Anterior cingulate cortex (tissue), 58 donors: ENCODE measurements around the gene PGM2L1.
A peak's percentile ranks its signal among the peaks of the same experiment; 100 is the strongest.

Experiments used
- DNase-seq, 58 donors: peaks; one replicate each; lab custom pipeline; 2025; lab: John Stamatoyannopoulos, UW

PGM2L1 gene

GRCh38 chr11:74310857-74311256 is 87.4 kb downstream of the PGM2L1 start:
- no peak for DNase-seq

GRCh38 chr11:74307434-74307833 is 90.8 kb downstream of the PGM2L1 start:
- peak in 3 of 58 donors; percentile 5 to 14 (median 8) for DNase-seq

GRCh38 chr11:74306435-74307175 is 91.6 kb downstream of the PGM2L1 start:
- DNase-seq = no peak

GRCh38 chr11:74299015-74299414 is 99.2 kb downstream of the PGM2L1 start:
- DNase-seq = no peak

GRCh38 chr11:74297484-74297883 is 100.7 kb downstream of the PGM2L1 start:
- no peak for DNase-seq

GRCh38 chr11:74288911-74289310 is 109.3 kb downstream of the PGM2L1 start:
- DNase-seq = no peak

GRCh38 chr11:74288161-74288560 is 110.1 kb downstream of the PGM2L1 start:
- DNase-seq = no peak

GRCh38 chr11:74284466-74284865 is 113.8 kb downstream of the PGM2L1 start:
- DNase-seq = no peak

GRCh38 chr11:74283580-74284180 is 114.6 kb downstream of the PGM2L1 start:
- DNase-seq = no peak

- DNase-seq = no peak
These were observed 115.3 kb downstream of the PGM2L1 start for GRCh38 chr11:74282914-74283371.

- no peak for DNase-seq
These were observed 115.8 kb downstream of the PGM2L1 start for GRCh38 chr11:74282421-74282820.

- DNase-seq = no peak
These were observed 117.7 kb downstream of the PGM2L1 start for GRCh38 chr11:74280494-74280893.
